Measurements from ENCODE around the gene PPM1A.

The PPM1A gene

DNA sequence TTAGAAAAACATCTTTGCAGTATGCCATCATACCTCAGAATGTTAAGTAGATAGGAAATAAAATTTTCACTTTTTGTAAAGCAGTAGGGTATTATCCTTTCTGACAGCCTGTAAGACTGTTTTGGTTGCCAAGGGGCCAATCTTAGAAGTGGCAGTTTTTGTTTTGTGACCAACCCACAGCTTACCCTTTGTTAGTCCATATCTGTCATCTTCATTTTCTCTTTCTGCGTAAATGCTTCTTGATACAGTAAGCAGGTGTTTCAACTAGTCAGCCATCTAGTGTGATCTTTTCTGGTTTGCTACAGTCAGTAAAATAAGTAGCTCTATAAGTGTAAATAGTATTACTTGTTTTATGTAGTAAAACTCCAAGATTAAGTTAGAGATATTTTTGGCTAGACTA is 8.8 kb downstream of the PPM1A start:
- no peak overlapping the region for H3K27ac ChIP-seq
- DNase-seq (ENCODE audit: low read depth, low spot score), result no peak

GRCh38 chr14:60265163-60265562 is 16.1 kb downstream of the PPM1A start:
- H3K27ac ChIP-seq, result no peak overlapping the region
- no peak for DNase-seq (ENCODE audit: low read depth, low spot score)

- no peak for DNase-seq (ENCODE audit: low read depth, low spot score)
- no peak overlapping the region for H3K27ac ChIP-seq
Measured at GRCh38 chr14:60266021-60266937, 17.3 kb downstream of the PPM1A start.

GRCh38 chr14:60272177-60272576 is 23.2 kb downstream of the PPM1A start:
- no peak for DNase-seq (ENCODE audit: low read depth, low spot score)
- H3K27ac ChIP-seq, result no peak overlapping the region

GRCh38 chr14:60273956-60274355 is 24.9 kb downstream of the PPM1A start:
- H3K27ac ChIP-seq, result no peak overlapping the region
- DNase-seq (ENCODE audit: low read depth, low spot score), result no peak

- H3K27ac ChIP-seq, result no peak overlapping the region
- no peak for DNase-seq (ENCODE audit: low read depth, low spot score)
Measured at GRCh38 chr14:60274448-60274847, 25.4 kb downstream of the PPM1A start.

GRCh38 chr14:60275932-60276331 is 26.9 kb downstream of the PPM1A start:
- H3K27ac ChIP-seq, result no peak overlapping the region
- DNase-seq (ENCODE audit: low read depth, low spot score), result no peak

DNA sequence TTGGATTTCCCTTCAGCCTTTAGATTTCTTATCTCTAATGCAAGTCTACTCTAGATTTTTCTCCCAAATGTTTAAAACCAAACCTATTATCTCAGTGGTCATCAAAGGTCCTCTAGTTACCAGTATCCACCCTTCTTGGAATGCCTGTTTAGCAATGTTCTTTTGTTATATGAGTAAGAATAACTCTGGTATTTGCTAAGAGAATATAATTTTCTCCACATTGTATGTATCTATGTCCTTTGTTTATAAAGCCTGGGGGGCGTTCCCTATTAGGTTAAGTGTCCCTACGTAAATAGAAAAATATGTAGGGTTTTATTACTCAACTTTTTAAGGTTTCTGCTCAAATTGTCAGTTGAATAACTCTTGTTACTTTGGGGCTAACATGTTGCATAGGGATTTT is 27.3 kb downstream of the PPM1A start:
- no peak overlapping the region for H3K27ac ChIP-seq
- DNase-seq (ENCODE audit: low read depth, low spot score), result no peak

GRCh38 chr14:60277605-60278190 is 28.7 kb downstream of the PPM1A start:
- DNase-seq (ENCODE audit: low read depth, low spot score), result no peak
- no peak overlapping the region for H3K27ac ChIP-seq

GRCh38 chr14:60278350-60278749 is 29.3 kb downstream of the PPM1A start:
- DNase-seq (ENCODE audit: low read depth, low spot score), result no peak
- no peak overlapping the region for H3K27ac ChIP-seq

- H3K27ac ChIP-seq, result no peak overlapping the region
- DNase-seq (ENCODE audit: low read depth, low spot score), result no peak
Measured at GRCh38 chr14:60287452-60287851, 38.4 kb downstream of the PPM1A start.

GRCh38 chr14:60288279-60288678 is 39.3 kb downstream of the PPM1A start:
- DNase-seq (ENCODE audit: low read depth, low spot score), result no peak
- H3K27ac ChIP-seq, result no peak overlapping the region

- DNase-seq (ENCODE audit: low read depth, low spot score), result no peak
- no peak overlapping the region for H3K27ac ChIP-seq
Measured at GRCh38 chr14:60294411-60295069, 45.5 kb downstream of the PPM1A start.

DNA sequence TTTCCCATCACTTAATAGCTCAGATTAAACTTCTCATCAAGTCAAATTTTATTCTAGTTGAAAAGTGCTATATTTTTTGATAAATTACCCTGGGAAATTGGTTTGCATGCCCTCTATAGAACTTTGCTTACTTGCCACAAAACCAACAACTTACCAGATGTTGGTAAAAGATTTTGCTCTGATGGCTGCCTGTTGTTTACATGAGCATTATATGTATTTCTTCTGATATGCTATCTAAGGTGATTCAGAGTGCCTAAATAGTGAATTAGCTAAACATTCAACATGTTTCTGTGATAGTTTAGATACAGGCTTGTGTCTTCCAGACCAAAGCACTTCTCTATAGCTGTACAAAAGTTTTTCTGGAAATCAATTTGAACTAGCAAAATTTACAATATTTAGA is 51.0 kb downstream of the PPM1A start:
- no peak overlapping the region for H3K27ac ChIP-seq
- DNase-seq (ENCODE audit: low read depth, low spot score), result no peak

DNA sequence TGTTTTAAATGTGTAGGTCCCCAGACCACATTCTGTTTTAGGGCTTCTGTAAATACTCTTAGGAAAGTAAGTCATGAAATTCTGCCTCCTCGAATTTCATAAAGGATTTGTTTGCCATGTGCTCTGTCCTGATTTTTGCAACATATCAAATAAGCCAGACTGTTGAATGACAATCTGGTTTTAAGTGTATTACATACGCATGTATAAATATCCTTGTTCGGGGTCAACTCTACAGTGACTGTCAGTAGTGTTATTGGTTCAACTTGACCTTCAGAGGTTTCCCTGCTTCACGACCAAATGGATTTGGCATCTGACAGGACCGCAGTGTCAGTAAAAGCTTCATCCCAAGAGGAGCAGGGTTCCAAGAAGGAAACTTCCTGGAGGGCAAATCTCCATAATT is 52.7 kb downstream of the PPM1A start:
- no peak for DNase-seq (ENCODE audit: low read depth, low spot score)
- H3K27ac ChIP-seq, result no peak overlapping the region

DNA sequence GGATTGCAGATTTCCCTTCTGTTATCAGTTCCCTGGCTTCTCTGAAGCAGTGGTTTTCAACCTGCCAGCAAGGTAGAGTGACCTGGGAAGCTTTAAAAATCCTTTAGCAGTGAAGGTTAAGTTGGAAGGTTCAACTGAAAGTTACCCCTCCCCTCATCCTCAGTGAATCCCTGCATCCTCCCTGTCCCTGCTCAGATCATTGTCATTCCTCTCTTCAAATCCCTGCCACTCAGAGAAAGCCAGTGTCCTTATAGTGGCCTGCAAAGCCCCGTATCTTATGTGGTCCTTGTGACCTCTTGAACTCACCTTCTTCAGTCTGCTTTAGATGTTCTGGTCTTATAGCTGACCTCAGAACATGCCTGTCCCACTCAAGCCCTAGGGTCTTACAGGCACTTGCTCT is 53.6 kb downstream of the PPM1A start:
- no peak for DNase-seq (ENCODE audit: low read depth, low spot score)
- H3K27ac ChIP-seq, result no peak overlapping the region

DNA sequence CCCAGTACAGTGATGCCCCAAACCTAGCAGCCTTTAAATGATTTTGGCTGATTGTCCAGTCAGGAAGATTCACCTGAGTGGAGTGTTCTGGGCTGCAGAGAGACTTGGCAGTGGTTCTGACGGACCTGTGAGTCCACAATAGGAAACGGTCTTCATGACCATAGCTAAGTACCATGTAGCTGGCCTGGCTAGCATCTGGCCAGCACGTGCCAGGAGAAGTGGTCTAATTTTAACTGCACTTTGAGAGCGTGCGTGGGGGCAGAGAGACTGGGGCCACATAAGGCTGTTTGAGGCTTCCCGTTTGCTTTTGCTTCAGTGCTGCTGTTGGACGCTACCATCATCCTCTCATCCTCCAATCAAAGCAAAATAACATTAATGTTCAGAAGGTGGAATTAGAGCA is 54.7 kb downstream of the PPM1A start:
- DNase-seq (ENCODE audit: low read depth, low spot score), result no peak

GRCh38 chr14:60304509-60304908 is 55.5 kb downstream of the PPM1A start:
- no peak for DNase-seq (ENCODE audit: low read depth, low spot score)
- no peak overlapping the region for H3K27ac ChIP-seq

More for the DNA sequence above, 54.7 kb downstream of the PPM1A start:
- H3K27ac ChIP-seq, result no peak overlapping the region

GRCh38 chr14:60309867-60310552 is 61.0 kb downstream of the PPM1A start:
- DNase-seq (ENCODE audit: low read depth, low spot score), result no peak
- no peak overlapping the region for H3K27ac ChIP-seq

- no peak overlapping the region for H3K27ac ChIP-seq
- no peak for DNase-seq (ENCODE audit: low read depth, low spot score)
Measured at GRCh38 chr14:60311417-60311816, 62.4 kb downstream of the PPM1A start.

- DNase-seq (ENCODE audit: low read depth, low spot score), result no peak
- H3K27ac ChIP-seq, result no peak overlapping the region
Measured at GRCh38 chr14:60313093-60313492, 64.1 kb downstream of the PPM1A start.
